ENCODE results near the gene KRTAP5-10. TPM values are rescaled to one million over a fixed set of nuclear protein-coding genes. Genes with fewer than 3 reads are reported as not detected.
"Not testable (repeated sequence)": the region's sequence is repeated elsewhere in the genome, so short reads cannot be mapped to it uniquely, and the experiment has no call there.

Gene KRTAP5-10
- total and polyA plus RNA-seq, 9 of the 15 experiments (the other 6 are each of a cell fraction or from before 2014, with no cell fraction given) = not detected

DNA sequence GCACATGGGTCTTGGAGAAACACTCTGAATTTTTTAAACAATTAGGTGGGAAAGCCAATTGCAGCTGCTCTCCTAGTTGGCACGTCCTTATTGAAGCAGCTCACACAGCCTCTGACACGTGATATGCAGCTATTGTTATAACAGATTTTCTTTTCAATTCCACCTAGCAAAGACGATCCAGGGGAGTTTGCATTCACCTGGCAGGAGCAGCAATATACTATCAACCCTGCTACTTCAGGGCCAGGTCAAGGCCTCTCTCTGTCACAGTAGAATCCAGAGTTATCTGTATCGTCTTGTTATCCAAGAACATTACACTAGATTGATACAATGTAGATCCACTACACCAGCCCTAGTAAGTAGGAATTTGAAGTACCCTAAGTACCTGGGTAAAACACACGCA lies 9.1 kb downstream of the KRTAP5-10 start (continued):
- TF ChIP-seq, protein P1, sequence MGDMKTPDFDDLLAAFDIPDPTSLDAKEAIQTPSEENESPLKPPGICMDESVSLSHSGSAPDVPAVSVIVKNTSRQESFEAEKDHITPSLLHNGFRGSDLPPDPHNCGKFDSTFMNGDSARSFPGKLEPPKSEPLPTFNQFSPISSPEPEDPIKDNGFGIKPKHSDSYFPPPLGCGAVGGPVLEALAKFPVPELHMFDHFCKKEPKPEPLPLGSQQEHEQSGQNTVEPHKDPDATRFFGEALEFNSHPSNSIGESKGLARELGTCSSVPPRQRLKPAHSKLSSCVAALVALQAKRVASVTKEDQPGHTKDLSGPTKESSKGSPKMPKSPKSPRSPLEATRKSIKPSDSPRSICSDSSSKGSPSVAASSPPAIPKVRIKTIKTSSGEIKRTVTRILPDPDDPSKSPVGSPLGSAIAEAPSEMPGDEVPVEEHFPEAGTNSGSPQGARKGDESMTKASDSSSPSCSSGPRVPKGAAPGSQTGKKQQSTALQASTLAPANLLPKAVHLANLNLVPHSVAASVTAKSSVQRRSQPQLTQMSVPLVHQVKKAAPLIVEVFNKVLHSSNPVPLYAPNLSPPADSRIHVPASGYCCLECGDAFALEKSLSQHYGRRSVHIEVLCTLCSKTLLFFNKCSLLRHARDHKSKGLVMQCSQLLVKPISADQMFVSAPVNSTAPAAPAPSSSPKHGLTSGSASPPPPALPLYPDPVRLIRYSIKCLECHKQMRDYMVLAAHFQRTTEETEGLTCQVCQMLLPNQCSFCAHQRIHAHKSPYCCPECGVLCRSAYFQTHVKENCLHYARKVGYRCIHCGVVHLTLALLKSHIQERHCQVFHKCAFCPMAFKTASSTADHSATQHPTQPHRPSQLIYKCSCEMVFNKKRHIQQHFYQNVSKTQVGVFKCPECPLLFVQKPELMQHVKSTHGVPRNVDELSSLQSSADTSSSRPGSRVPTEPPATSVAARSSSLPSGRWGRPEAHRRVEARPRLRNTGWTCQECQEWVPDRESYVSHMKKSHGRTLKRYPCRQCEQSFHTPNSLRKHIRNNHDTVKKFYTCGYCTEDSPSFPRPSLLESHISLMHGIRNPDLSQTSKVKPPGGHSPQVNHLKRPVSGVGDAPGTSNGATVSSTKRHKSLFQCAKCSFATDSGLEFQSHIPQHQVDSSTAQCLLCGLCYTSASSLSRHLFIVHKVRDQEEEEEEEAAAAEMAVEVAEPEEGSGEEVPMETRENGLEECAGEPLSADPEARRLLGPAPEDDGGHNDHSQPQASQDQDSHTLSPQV (IDR thresholded peaks at IDR 0.05) = no peak

DNA sequence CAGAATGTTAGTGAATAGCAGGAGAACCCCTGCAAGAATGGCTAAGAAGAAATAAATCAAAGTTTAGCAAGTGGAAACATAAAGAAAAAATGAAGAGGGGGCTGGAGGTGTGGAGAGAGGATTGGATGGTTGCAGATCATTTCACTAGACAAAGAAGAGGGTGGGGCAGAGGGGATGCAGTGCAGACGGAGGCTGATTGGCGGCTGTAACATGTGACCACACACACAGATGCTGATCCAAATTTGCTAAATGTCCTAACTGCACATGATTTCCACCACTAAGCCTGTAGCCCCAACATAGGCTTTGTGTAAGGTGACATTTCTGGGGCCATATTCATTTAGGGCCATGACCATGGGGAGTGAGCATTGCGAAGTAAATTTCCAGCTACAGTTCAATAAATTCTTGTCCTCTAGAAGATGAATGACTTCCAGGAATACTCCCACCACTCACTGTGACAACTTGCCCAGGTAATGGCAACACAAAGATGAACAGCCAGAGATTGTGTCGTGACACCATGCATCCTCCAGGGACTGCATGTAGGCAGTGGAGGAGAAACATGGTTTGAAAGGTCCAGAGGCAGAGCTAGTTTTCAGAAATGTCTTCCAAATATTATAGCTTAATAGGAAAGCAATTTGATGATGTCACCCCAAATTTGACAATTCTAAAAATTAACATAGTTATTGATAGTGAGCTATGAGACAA lies 10.5 kb downstream of the KRTAP5-10 start:
- TF ChIP-seq PTRF (tag; IDR thresholded peaks at IDR 0.05) (no peak), FOXK1 (CRISPR knock-in tag; IDR thresholded peaks at IDR 0.05; ENCODE audit: borderline replicate concordance) (no peak)
- TF ChIP-seq, protein P2, sequence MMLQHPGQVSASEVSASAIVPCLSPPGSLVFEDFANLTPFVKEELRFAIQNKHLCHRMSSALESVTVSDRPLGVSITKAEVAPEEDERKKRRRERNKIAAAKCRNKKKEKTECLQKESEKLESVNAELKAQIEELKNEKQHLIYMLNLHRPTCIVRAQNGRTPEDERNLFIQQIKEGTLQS (IDR thresholded peaks at IDR 0.05) = peak; percentile 31; the same call in 1 of the 2 replicates
- TF ChIP-seq, protein P2 (CRISPR knock-in tag; conservative IDR thresholded peaks at IDR 0.05) = no peak
- DNase-seq (ENCODE audit: extremely low read depth in 1 of 4, low spot score in 3 of 4) = no peak
- H3K4me1 ChIP-seq (replicated peaks in 1 of 2; ENCODE audit: control insufficient read depth in 2 of 2, insufficient read depth in 2 of 2, low read length in 2 of 2) = no peaks in the 10 kb centered on the region
- H3K27ac ChIP-seq (ENCODE audit: extremely low read depth, low read depth, low read length) = no peak overlapping the region
- no peak overlapping the region for H3K9ac ChIP-seq (ENCODE audit: insufficient read depth in 1 of 2, low read depth in 2 of 2, low read length in 2 of 2)
- no peaks in the 10 kb centered on the region for H3K36me3 ChIP-seq (ENCODE audit: control insufficient read depth, insufficient read depth, low read length)
- H3K9me3 ChIP-seq (replicated peaks; ENCODE audit: control insufficient read depth, insufficient read depth, low read depth, low read length) = no peaks in the 10 kb centered on the region
- ATAC-seq = no peak
- H2AFZ ChIP-seq (ENCODE audit: low read depth, low read length) = no peak overlapping the region
- H3K4me2 ChIP-seq (ENCODE audit: insufficient read depth, low read length) = no peak overlapping the region
- in situ Hi-C loops (cut with MboI) = loop anchor here (25.0 kb wide), 1 partner anchor 861 kb away; the partner anchor contains the start of gene CLPB
- intact Hi-C loops (cut with micrococcal nuclease) = no loop called here
- WGBS (ENCODE audit: insufficient coverage, low coverage, missing lambda C conversion rate) = 0% methylated on average over 4 of the region's 4 CpGs
- no peak for FAIRE-seq
- H3K79me2 ChIP-seq (ENCODE audit: control insufficient read depth, insufficient read depth, low read length) = no peaks in the 10 kb centered on the region
- no peaks in the 10 kb centered on the region for H3K9me1 ChIP-seq (ENCODE audit: control insufficient read depth, insufficient read depth, low read length)
- ChIA-PET CTCF (ENCODE audit: low intra/inter-chr PET ratio) (no interaction called here), POLR2A (interaction anchor here (0.6 kb wide), 1 partner anchor 1110 kb away, joined by 3 read pairs; no protein-coding TSS in a partner anchor)
- H3K27me3 ChIP-seq (ENCODE audit: control insufficient read depth in 2 of 2, insufficient read depth in 2 of 2, low read length in 2 of 2) = peaks cover 39 to 59% of the 10 kb centered on the region in 2 experiments
- H3K4me3 ChIP-seq = no peak overlapping the region
- no TSS peak for BruUV-seq (replicated peaks)
- H4K20me1 ChIP-seq (replicated peaks; ENCODE audit: control insufficient read depth, insufficient read depth, low read length) = no peaks in the 10 kb centered on the region

DNA sequence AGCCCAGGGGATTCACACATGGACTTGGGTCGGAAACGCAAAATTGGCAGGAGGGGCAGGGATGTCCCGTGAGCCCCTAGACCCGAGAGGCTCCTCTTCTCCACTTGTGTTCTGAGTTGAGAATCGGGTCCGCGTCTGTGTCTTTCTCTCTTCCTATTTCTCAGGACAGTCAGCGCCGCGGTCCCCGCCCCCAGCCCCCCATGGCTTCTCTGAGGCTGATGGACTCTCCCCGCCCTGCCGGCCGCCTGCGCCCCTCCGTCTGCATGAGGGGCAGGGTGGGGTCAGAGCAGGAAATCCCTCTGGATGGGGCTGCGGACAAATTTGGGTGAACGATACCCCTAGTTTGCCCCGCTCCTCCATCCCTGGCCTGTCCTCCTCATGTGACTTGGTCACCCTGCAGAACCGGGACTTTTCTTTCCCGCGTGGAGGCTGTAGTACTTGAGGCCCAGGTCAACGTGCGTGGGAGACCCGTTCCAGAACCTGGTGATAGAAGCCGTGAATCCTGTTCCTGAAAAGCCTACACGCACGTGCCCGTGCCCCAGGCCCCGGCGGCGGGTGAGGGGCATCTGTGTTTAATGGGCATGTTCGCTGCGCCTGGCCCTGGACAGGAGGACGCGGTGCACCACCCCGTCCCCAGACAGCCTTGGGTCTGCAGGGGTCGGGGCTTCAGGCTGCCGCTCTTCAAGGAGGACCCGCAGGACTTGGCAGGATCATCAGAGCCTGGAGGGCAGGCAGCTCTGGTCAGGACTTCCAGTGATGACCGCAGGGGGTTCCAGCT lies 11.5 kb downstream of the KRTAP5-10 start:
- H3K9me3 ChIP-seq (replicated peaks; ENCODE audit: control insufficient read depth, insufficient read depth, low read depth, low read length); H3K9ac ChIP-seq (ENCODE audit: insufficient read depth in 1 of 2, low read depth in 2 of 2, low read length in 2 of 2); H3K4me2 ChIP-seq (ENCODE audit: insufficient read depth, low read length); H3K27ac ChIP-seq (ENCODE audit: extremely low read depth, low read depth, low read length); H3K4me1 ChIP-seq (replicated peaks in 1 of 2; ENCODE audit: control insufficient read depth in 2 of 2, insufficient read depth in 2 of 2, low read length in 2 of 2); H3K36me3 ChIP-seq (ENCODE audit: control insufficient read depth, insufficient read depth, low read length); H3K79me2 ChIP-seq (ENCODE audit: control insufficient read depth, insufficient read depth, low read length); BruUV-seq (replicated peaks); H4K20me1 ChIP-seq (replicated peaks; ENCODE audit: control insufficient read depth, insufficient read depth, low read length); H2AFZ ChIP-seq (ENCODE audit: low read depth, low read length); ATAC-seq; intact Hi-C loops (cut with micrococcal nuclease); H3K9me1 ChIP-seq (ENCODE audit: control insufficient read depth, insufficient read depth, low read length); DNase-seq (ENCODE audit: extremely low read depth in 1 of 4, low spot score in 3 of 4); CTCF ChIA-PET (ENCODE audit: low intra/inter-chr PET ratio); POLR2A ChIA-PET; H3K4me3 ChIP-seq; FAIRE-seq: not testable (repeated sequence)
- under 1% methylated on average over 26 of the region's 41 CpGs for WGBS (ENCODE audit: insufficient coverage, low coverage, missing lambda C conversion rate)
- H3K27me3 ChIP-seq (ENCODE audit: control insufficient read depth in 2 of 2, insufficient read depth in 2 of 2, low read length in 2 of 2) = peaks cover 37 to 56% of the 10 kb centered on the region in 2 experiments
- in situ Hi-C loops (cut with MboI) = loop anchor here (25.0 kb wide), 1 partner anchor 860 kb away; the partner anchor contains the start of gene CLPB
